Posterior cingulate gyrus (tissue), 11 donors: ENCODE results near the gene LENG8.

Experiments
- DNase-seq, 10 donors: peaks; one replicate each; pipeline versions ENCODE4 v3.0.0 to v3.0.0-alpha.2; 2020 to 2021; ENCODE audit warnings: mixed read lengths in 3 of 10
- intact Hi-C: fragments of 100-400 bp; cut with DNase I; formaldehyde crosslinking; loops from one replicate; pipeline ENCODE4 v1.15.1; 2023

Gene LENG8

DNA sequence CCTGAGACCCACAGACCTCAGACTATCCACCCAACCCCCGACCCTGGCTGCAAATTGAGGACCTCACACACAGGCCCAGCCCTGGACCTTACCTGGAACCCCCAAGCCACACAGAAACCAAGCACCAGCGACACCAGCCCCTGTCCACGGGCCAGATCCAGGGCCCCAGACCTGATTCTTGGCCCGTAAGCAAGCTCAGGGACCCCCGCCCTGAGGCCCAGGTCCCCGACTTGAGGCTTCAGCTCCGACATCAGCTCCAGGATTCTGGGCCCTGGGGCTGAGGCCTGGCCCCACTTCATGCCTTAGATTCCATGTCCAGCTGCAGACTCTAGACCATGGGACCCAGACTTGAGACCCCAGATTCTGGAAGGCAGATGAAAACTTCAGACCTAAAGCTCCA lies 27.5 kb upstream of the LENG8 start:
- peak in 3 of 10 donors; percentile 51 to 68 (median 65) for DNase-seq
- intact Hi-C loops, result no loop called here

- DNase-seq, result peak in 2 of 10 donors; percentile 76 to 81
- intact Hi-C loops, result no loop called here
These were observed 26.9 kb upstream of the LENG8 start for GRCh38 chr19:54422136-54422535.

DNA sequence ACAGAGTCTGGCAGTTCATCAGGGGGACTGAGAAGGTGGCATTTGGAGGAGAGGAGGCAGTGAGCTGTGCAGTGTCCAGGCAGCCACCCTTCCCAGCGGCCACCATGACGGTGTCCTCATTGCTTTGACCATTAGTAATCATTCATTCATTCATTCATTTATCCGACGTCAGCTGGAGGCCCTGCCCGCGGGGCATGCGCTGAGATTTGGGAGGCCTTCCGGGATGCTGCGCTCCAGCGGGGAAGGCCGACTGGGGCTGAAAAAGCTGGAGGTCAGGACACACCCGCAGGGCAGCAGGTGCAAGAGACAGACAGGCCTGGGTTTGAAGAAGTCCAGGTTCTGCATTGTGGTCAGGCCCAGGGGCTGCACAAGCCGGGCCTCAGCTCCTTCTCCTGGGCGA lies 24.8 kb upstream of the LENG8 start:
- intact Hi-C loops, result no loop called here
- peak in 2 of 10 donors; percentile 50 to 74 for DNase-seq

GRCh38 chr19:54424660-54425381 lies 24.2 kb upstream of the LENG8 start:
- DNase-seq, result peak in 2 of 10 donors; percentile 50 to 75
- intact Hi-C loops, result no loop called here

- intact Hi-C loops, result no loop called here
- peak in 1 of 10 donors; percentile 2 for DNase-seq
These were observed 23.6 kb upstream of the LENG8 start for GRCh38 chr19:54425382-54425723.

DNA sequence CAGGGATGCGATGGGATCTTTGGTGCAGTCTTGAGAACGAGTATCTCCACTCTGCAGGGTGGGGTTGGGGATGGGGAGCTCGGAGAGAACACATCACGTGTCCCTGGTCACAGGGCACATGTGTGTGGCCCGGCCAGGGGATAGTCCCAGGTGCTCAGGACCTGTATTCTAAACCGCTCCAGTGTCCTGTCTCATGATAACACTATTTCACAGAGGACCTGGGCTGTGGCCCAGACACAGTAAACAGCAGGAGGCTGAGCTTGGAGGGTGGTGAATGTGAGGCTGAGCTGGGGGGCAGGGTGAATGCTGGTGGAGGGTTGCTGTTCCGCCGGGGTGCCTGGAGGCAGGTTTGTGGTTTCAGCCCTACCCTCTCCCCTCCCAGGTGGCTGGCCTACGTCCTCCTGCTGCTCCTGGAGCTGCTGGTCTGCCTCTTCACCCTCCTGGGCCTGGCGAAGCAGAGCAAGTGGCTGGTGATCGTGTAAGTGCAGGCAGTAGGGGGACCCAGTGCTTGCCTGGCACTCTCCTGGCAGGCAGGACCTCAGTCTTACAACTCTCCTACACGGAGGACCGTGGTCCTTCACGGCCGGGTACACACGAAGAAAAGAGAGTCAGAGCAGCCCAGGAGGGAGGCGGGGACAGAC lies 22.6 kb upstream of the LENG8 start:
- peak in 3 of 10 donors; percentile 50 to 89 (median 89) for DNase-seq
- intact Hi-C loops, result no loop called here

DNA sequence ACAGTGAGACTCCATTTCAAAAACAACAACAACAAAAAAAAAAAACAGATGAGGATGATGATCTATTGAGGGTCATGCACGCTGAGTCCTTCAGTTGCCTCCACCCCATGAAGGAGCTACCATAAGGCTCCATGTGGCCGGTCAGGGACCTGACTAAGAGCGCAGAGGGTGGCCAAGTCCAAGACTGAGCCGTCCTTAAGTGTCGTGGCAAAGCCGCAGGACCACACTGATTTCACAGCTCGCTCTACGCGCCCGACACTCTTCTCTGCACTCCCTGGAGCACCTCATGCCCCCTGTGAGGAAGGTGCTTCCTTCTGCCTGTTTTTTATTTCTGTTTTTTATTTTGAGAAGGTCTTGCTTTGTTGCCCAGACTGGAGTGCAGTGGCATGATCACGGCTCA lies 21.4 kb upstream of the LENG8 start:
- intact Hi-C loops, result no loop called here
- DNase-seq, result peak in 1 of 10 donors; percentile 55

DNA sequence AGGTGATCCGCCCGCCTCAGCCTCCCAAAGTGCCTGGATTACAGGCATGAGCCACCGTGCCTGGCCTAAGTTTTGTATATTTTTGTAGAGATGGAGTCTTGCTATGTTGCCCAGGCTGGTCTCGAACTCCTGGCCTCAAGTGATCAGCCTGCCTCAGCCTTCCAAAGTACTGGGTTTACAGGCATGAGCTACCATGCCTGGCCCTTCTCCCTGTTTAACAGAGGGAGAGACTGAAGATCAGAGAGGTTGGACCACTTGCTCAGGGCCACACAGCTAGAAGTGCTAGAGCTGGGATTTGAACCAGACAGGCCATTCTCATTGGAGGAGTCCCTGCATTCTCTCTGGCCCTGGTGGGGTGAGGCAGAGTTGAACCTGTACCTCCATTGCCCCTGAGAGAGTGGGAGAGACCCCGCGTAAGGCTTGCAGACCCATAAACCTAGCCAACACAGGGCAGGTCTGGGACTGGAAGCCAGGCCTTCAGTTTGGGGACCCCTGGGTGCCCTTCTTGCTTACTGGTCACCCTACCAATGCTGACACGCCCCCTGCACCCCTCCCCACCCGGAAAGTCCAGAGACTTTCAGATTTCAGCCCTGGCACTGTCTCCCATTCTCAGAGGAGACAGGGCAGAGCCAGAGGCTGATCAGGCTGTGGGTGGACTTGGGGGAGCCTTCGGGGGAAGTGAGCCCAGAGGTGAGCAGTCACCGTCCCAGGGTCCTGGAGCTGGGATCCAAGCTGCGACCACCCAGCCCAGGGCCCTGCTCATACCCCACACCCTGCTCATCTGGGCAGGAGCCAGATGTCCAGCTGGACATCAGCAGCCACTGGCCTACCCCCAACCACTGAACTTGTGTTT lies 20.4 kb upstream of the LENG8 start:
- peak in 3 of 10 donors; percentile 40 to 64 (median 53) for DNase-seq
- intact Hi-C loops, result no loop called here

GRCh38 chr19:54429176-54429495 lies 19.9 kb upstream of the LENG8 start:
- peak in 2 of 10 donors; percentile 42 to 54 for DNase-seq
- intact Hi-C loops, result no loop called here

DNA sequence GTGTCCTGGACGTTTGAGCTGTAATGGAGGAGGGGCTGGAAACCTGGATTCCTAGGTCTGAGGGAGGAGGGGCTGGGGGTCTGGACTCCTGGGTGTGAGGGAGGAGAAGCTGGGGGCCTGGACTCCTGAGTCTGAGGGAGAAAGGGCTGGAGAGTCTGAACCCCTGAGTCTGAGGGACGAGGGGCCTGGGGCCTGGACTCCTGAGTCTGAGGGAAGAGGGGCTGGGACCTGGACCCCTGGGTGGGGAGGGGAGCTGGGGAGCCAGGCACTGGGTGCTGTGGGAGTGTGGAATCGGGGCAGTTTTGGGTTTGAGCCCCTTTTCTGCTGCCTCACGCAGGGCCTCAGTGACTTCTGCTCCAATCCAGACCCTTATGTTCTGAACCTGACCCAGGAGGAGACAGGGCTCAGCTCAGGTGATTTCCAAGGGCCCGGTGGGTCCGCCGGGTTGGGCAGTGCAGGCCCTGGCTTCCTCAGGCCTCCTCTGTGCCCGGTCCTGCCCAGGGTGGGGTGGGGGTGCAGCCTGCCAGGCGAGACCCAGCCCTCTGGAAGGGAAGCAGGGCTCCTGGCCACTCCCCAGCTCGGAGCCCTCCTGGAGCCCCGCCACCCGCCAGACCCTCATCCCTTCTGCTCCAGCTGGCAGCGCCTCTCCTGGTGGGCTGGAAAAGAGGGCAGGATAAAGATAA lies 19.3 kb upstream of the LENG8 start:
- DNase-seq, result peak in 3 of 10 donors; percentile 57 to 83 (median 76)
- intact Hi-C loops, result no loop called here

DNA sequence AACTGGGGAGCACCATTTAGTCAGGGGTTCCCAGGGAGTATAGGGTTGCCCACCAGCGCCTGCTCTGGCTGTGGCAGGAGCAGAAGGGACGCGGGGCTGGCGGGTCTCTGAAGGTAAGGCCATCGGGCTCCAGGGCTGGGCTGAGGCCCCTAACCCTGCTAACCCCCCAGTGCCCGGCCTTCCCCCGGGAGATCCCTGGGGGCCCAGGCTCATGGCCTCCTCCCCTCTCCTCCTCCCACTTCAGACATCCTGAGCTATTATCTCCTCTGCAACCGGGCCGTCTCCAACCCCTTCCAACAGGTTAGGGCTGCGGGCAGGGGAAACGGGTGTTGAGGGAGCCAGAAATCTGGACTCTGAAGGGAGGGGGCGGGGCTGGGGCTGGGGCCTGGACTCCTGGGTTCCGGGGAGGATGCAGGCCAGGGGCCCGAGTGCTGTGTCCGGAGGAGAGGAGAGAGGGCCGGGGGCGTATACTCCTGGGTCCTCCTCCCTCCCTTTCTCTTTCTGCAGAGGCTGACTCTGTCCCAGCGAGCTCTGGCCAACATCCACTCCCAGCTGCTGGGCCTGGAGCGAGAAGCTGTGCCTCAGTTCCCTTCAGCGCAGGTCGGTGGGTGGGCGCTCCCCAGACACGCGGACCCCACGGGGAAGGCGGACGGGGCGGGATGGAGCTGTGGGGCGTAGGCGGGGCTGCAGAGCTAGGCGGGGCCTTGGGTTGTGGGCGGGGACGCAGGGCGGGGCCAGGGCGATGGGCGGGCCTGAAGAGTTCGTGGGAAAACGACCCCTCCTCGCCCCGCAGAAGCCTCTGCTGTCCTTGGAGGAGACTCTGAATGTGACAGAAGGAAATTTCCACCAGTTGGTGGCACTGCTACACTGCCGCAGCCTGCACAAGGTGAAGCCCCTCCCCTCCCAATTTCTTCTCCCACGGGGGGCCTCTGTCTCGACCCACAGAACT lies 18.4 kb upstream of the LENG8 start:
- intact Hi-C loops, result no loop called here
- peak in 7 of 10 donors; percentile 61 to 94 (median 80) for DNase-seq

DNA sequence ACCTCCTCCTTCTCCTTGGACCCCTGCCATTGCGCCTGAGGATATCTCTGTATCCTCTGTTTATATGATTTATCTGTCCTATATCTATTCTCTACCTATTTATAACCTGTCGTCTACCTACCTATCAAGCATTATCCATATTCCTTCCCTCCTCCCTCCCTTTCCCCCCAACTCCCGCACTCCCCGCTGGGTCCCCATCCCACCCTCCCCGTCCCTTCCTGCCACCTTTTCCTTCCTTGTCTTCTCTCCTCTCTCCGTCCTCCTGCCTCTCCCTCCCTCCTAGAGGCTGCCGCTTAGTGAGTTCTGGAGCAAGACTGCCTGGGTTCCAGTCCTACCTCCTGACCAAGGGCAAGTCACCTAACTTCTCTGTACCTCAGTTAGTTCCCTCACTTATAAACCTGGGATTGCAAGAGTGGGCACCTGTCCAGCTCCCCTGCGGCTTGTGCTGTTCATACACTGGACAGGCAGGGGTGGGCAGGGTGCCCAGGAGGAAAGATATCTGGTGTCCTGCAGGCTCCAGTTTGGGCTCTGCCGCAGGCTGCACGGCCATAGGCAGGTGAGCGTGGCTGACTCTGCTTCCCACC lies 17.7 kb upstream of the LENG8 start:
- intact Hi-C loops, result no loop called here
- peak in 3 of 10 donors; percentile 70 to 85 (median 81) for DNase-seq

DNA sequence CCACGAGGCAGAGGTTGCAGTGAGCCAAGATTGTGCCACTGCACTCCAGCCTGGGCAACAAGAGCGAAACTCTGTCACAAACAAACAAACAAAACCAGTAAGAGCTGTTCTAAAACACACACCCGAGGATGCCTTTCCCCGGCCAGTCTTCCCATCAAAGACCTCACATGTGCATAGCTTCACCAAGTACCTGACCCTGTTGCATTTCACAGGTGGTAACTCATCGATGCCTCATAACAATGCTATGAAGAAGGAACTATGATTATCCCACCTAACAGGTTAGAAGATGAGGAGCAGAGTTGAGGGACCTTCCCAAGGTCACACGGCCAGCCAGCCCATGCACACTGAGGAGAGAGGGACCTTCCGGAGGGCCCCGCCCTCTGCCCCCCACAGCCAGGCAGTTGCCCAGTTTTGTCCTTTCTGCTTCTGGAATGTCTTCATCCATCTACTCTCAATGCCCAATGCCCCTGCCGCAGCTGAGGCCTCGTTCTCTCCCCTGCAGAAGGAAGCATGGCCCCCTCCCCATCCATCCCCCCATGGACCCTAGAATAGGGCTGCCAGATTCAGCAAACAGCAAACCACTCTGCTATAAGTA lies 16.8 kb upstream of the LENG8 start:
- DNase-seq, result peak in 3 of 10 donors; percentile 39 to 51 (median 39)
- intact Hi-C loops, result no loop called here

DNA sequence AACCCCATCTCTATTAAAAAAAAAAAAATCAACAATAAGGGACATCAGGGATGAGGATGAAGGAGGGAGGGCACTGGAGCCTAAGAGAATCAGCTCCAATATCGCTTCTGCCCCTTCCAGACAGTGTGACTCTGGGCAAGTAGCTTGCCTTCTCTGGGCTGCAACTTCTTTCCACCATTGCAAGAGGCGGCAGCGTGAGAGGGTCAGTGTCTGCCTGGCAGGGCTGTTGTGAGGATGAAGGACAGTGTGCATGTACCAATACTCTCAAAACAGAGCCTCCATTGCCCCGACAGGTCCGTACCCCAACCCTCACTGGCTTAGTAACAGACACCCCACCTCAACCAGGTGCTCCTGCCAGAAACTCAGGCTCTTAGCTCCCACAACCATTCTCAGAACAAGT lies 15.3 kb upstream of the LENG8 start:
- peak in 2 of 10 donors; percentile 48 to 75 for DNase-seq
- intact Hi-C loops, result no loop called here

- DNase-seq, result peak in 2 of 10 donors; percentile 77 to 83
These were observed 14.7 kb upstream of the LENG8 start for GRCh38 chr19:54434112-54434872.

GRCh38 chr19:54434873-54435214 lies 14.2 kb upstream of the LENG8 start:
- peak in 4 of 10 donors; percentile 37 to 86 (median 63) for DNase-seq
- intact Hi-C loops, result no loop called here

More at GRCh38 chr19:54434112-54434872, 14.7 kb upstream of the LENG8 start:
- intact Hi-C loops, result no loop called here

GRCh38 chr19:54435551-54436016 lies 13.4 kb upstream of the LENG8 start:
- intact Hi-C loops, result no loop called here
- peak in 3 of 10 donors; percentile 69 to 81 (median 76) for DNase-seq

GRCh38 chr19:54436031-54436523 lies 12.9 kb upstream of the LENG8 start:
- intact Hi-C loops, result no loop called here
- DNase-seq, result peak in 5 of 10 donors; percentile 37 to 87 (median 85)
